ENCODE data around the gene CALCOCO2.
"Not testable (repeated sequence)": the region's sequence is repeated elsewhere in the genome, so short reads cannot be mapped to it uniquely, and the experiment has no call there.

Gene CALCOCO2

DNA sequence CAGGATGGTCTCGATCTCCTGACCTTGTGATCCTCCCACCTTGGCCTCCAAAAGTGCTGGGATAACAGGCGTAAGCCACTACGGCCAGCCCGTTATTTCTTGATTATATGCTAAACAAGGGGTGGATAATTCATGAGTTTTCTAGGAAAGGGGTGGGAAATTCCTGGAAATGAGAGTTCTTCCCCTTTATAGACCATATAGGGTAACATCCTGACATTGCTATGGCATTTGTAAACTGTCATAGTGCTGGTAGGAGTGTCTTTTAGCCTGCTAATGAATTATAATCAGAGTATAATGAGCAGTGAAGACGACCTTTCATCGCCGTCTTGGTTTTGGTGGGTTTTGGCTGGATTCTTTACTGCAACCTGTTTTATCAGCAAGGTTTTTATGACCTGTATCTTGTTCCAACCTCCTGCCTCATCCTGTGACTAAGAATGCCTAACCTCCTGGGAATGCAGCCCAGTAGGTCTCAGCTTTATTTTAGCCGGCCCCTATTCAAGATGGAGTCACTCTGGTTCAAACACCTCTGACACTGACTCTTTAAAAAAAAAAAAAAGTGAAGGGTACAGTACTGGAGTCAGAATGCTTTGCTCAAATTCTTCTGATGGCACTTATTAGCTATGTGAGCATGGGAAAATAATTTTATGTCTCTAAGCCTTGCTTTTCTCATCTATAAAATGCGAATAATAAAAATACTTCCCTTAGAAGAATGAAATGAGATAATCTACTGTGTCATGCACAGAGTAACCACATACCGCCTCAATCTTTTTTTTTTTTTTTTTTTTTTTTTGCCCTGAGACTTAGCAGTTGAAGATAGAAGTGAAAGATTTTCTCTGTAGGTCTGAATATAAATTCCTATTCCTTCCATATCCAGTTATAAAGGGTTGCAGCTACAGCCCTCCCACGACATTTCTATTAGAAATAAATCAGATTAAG lies 5.1 kb upstream of the CALCOCO2 start:
- no peak for DNase-seq

DNA sequence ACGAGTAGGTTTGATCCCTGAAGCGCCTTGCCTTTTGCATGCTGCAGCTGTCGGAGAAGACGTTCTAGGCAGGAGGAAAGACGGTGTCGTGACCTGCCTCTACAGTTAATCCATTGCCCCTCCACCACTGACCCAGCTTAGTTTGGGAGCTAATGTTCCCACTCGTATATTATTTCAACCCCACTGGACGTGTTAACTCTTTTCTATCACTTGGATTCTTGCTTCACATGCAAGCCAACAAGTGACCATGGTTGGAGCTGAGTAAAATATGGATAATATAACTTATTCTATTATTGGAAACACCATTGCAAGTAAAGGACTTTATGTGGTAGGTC lies 681 bp downstream of the CALCOCO2 start:
- no peak for DNase-seq

DNA sequence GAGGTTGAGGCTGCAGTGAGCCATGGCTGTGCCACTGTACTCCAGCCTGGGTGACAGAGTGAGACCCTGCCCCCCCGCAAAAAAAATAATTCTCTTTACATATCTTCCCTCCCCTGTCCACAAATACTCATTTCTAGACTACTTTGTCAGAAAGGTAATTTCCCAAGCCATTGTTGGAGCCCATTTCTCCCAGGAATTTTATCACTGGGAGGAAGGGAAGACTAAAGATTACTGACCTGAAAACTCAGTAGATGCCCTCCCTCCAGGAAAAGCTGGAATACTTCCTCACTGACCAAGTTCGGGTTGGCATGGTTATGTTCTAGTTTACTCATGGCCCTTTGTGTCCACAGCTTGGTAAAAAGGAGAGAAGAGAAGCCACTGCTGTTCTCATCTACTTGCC lies 4.1 kb downstream of the CALCOCO2 start:
- DNase-seq = no peak

DNA sequence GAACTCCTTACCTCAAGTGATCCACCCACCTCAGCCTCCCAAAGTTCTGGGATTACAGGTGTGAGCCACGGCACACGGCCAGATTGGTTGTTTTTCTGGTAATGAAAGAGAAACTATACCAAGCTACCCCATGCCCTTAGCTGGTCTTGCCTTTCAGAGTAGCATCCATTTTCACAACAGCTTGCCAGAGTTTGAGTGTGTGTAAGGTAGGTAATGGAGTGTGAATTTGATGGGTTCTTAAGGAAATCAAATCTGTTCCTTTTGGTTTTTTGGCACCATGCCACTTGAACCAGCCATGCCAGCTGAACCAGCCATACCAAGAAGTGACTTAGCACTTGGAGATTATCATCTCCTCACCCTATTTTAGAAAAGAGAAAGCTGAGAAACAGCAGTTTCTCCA lies 5.1 kb downstream of the CALCOCO2 start:
- no peak for DNase-seq

DNA sequence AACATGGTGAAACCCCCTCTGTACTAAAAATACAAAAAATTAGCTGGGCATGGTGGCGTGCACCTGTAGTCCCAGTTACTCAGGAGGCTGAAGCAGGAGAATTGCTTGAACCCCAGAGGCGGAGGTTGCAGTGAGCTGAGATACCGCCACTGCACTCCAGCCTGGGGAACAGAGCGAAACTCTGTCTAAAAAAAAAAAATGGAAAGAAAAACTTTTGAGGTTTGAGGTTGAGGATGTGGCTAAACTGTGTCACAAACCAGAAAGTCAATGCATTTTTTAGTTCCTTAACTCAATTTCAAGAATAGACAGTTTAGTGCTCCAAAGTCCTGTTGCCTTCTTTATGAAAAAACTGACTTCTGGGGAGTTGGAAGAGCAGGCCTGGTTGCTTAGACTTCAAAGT lies 6.6 kb downstream of the CALCOCO2 start:
- DNase-seq = peak; percentile 23 to 68 (median 38)

DNA sequence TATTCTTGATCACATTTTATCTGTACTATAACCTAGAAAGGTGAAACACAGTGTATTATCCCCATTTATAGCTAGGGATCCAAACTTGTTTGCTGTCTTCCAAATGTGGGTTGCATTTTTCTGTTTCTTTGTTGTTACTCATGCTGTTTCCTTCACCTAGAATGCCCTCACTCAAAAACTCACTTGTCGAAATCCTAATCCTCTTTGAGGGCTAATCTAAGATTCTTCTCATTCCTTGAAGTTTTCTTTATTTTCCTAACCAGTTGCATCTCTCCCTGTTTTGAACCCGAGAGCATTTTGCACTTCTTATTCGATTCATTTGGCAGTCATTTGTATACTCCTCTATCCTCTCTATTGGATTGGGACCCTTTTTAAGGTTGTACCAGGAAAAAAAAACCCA lies 9.6 kb downstream of the CALCOCO2 start:
- no peak for DNase-seq

DNA sequence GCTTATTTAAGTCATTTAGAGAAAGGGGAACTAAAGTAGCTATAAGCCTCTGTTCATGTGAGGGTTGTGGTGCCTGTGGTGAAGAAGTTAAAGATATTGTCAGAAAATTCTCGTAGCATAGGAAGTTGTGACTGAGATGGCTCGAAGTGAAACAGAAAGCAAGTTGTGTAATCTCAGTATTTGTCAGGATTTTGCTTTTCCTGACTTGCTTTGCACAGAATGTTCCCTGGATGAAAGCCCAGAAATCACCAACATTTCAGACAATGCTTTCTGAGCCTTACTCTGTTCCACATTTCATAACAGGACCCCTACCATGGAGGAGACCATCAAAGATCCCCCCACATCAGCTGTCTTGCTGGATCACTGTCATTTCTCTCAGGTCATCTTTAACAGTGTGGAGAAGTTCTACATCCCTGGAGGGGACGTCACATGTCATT lies 10.6 kb downstream of the CALCOCO2 start:
- DNase-seq = peak; percentile 66 to 90 (median 80)

DNA sequence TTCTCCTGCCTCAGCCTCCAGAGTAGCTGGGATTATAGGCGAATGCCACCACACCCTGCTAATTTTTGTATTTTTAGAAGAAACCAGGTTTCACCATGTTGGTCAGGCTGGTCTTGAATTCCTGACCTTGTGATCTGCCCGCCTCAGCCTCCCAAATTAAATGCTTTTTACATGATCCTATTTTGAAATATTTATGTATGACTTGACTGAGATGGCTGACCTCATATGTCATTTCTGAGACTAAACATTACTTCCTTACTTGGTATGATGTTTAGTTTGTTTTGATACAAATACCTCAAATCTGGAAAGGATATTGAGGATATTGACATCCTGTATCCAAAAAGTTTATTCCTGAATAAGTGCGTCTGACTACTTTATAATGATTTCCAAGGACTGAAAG lies 11.9 kb downstream of the CALCOCO2 start:
- no peak for DNase-seq

DNA sequence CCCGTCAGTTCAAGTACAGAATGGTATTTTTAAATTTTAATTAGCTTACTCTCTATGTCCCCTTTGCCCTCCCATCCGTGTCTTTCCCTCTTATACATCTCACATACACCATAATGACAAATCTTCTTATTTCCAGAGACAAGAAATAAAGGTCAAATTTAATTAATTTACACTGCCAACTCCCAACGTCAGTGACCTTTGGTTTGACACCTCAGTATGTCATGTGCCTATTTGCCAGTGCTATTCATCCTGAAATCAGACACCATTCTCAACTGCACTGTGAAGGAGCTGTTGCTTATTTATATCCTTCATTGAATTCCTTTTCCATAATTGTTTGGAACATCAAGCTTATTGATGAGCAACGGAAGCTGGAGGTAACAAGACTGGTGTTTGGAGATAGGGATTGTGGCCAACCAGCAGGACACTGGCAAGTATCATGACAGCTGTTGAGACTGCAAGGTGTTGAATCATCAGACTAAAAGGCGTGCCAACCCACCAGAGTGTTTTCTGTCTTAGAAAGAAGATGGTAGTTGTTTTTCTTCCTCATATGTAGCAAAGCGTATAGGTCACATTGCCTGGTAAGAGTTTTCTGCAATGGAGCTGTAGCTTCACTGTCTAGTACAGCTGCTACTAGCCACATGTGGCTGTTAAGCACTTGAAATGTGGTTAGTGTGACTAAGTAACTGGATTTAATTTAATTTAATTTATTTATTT lies 12.5 kb downstream of the CALCOCO2 start:
- DNase-seq = no peak

DNA sequence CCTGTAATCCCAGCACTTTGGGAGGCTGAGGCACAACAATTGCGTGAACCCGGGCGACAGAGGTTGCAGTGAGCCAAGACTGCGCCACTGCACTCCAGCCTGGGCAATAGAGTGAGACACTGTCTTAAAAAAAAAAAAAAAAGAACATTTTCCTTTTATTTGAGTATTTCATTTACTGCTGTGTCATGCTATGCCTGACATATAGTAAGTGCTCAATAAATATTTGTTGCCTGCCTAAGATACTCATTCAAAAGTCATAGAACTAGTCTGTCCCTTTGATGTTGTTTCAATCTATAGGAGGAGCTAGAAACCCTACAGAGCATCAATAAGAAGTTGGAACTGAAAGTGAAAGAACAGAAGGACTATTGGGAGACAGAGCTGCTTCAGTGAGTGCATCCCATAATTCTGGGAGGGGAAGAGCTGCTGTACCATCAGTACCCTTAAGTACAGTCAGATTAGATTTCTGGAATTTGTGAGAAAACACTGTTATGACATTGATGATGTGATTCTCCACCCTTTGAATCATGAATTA lies 20.0 kb downstream of the CALCOCO2 start:
- DNase-seq = no peak

DNA sequence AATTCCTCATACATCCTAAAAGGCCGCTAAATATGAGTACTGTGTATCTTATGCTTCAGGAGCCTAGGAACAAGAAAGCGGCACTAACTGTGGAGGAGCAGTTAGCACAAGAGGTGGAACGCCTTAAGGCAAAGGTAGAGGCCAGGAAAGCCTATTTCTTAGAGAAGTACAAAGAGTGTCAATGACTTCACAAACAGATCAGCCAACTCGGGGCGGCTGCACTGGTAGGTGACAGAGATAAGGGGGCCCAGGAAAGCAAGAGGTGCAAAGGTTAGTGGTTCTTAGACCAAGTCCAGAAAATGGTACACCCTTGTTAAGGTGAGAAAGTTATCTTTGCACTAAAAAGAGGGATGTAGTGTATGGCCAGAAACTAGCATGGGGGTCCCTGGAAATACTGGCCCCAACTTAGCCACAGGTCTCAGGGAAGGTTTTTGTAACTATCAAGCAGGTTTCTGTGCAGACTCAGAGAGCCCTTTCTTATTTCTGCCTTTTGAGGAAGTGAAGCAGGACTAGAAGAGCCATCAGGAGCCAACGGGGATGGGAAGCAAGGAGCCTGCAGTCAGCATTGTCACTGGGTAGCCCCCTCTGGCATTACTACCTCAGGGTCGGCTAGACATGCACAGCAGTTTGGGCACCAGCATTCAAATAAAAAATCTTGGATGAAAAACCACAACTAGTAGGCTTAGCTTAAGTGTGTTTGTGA lies 24.1 kb downstream of the CALCOCO2 start:
- no peak for DNase-seq

DNA sequence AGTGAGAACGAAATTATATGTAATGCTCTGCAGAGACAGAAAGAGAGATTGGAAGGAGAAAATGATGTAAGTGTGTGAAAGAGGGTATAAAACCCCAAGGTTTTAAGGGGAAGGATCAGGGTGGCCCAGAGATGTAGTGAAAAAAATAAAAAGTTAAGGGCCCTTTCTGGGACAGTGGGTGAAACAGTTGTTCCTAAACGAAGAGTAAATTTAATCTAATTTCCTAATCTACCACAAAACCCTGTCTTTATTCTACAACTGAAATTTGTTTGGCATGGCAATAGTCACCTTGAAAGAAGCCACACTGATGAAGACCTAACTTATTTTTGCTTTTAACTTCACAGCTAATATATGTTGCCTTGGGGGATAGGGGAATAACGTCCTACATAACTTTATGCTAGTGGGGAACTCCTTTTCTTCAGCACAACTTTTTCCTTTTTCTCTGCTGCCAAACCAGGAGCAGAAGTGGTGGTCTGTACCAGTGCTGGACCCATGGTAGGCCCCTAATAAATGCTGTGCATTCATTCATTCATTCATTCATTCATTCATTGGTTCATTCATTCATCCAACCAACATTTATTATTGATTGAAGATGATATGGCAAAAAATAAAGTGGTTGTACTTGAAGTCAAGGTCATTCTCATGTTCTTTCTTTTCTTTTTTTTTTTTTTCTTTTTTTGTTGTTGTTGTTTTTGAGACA lies 25.4 kb downstream of the CALCOCO2 start:
- DNase-seq = no peak

DNA sequence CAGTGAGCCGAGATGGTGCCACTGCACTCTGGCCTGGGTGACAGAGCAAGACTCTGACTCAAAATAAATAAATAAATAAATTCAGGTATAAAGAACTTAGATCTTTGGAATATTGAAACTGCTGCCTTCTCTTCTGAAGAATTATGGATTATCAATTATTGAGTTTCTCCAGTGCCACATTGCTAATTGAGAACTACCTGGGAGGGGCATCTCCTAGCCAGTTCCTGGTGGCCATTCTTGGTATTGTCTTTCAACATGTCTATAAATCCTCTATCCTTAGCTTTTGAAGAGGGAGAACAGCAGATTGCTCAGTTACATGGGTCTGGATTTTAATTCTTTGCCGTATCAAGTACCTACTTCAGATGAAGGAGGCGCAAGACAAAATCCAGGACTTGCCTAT lies 29.2 kb downstream of the CALCOCO2 start:
- no peak for DNase-seq

DNA sequence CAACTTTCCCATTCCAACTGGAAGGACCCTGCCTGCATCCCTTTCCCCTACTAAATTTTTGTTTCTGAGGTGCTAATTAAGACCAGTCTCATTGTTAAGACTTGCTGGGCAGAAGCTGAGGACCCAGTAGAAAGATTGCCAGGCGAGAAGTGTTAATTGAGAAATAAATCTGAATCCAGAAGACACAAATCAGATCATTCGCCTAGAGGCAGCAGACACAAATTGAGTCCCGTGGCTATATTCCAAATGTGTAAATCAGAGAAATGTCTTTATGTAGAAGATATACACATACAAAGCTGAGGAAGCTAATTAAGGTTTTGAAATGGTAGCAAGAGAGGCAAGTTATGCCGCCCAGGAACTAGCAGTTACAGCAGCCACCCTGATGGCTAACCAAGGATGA lies 29.6 kb downstream of the CALCOCO2 start:
- DNase-seq = no peak

DNA sequence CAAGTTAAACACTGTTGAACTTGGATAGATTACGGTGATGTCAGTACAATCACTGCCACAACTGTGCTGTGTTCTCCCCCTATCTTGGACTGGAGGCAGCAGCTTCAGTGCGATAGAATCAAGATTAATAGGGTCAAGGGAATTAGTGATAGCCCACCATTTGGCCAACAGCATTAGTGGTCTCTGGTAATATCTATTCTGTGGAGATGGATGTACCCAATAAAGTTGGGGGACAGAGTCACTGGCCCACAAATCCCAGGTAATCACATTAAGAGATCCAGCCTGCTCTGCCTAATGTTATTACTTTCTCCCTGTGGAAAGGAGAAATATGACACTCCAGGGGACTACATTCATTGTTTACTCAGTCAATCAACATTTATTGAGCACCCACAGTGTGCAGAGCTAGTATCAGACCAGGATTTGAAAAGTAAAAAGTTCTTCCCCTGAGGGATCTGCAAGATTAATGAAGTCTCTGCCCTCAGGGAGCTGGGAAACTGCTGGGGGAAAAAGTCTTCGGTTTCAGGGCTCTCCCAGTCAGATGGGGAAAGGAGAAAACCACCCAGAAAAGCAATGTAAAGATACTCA lies 38.2 kb downstream of the CALCOCO2 start:
- no peak for DNase-seq

DNA sequence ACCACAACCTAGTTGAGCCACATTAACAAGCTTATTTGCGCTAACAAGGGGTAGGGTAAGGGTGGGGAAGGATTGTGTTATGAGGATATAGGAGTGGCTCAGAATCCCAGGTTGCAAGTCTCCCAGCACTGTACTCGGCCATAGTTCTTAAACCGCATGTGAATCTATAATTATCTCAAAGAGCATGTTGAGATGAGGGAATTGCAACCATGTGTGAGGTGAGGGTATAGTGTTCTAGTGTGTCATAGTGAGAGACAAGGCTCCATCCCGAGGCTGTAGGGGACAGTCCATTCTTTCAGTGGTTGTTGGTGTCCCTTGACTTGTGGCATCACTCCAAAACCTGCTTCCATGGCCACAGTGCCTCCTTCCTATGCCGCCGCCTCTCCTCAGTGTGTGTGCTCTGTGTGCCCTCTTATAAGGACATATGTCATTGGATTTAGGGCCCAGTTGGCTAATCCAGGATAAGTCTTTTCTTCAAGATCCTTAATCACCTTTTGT lies 39.0 kb downstream of the CALCOCO2 start:
- no peak for DNase-seq

DNA sequence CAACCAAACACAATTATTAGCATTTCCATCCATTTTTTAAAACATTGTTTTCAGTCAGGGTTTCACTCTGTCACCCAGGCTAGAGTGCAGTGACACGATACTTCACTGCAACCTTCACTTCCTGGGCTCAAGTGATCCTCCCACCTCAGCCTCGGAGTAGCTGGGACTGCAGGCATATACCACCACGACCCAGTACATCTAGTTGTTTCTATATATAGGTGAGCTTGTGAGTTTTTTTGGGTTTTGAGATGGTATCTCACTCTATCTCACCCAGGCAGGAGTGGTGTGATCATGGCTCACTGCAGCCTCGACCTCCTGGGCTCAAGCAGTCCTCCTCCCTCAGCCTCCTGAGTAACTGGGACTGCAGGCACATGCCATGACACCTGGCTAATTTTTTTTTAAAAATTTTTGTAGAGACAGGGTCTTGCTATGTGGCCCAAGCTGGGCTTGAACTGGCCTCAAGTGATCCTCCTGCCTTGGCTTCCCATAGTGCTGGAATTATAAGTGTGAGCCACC lies 40.3 kb downstream of the CALCOCO2 start:
- no peak for DNase-seq

DNA sequence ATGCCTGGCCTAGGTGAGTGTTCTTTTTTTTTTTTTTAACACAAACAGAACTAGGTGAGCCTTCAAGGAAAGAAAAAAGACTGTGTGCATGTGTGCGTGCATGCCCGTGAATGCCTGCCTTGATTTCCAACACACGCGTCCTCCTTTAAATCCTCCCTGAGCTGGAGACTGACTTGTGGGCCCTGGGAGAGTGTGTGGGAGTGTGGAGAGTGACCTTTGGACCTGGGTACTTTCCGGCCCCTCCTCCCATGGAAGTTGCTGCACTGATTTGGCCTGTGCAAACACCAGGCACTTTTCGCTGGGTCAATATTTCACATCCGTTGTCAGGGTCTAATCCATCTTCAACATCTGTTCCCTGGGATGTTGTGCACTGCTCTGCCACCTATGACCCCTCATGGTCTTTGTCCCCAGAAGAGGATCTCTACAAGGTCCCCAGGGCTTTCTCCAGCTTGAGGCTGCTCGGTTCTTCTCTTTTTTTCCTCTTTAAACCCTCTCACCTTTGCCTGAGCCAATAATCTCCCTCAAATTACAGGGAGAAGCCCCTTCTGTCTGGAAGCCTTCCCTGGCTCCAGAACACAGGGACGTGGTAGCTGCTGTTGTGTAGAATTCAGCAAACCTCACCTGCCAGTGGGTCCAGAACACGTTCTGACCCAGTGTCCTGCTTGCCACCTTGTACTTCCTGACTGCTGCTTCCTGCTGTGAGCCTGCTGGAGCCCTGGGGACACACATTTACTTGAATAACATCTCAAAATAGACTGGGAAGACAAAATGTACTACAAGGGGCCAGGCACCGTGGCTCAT lies 40.9 kb downstream of the CALCOCO2 start:
- DNase-seq = no peak

DNA sequence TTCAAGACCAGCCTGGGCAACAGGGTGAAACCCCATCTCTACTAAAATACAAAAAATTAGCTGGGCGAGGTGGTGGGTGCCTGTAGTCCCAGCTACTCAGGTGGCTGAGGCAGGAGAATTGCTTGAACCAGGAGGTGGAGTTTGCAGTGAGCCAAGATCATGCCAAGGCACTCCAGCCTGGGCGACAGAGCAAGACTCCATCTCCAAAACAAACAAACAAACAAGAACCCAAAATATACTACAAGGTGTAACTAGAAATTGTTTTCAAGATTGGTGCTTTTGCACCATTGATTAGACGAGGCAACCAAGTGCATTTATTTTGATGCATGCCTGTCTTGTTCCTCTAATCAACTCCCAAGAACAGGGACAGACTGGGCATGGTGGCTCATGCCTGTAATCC lies 41.6 kb downstream of the CALCOCO2 start:
- not testable (repeated sequence) for DNase-seq

DNA sequence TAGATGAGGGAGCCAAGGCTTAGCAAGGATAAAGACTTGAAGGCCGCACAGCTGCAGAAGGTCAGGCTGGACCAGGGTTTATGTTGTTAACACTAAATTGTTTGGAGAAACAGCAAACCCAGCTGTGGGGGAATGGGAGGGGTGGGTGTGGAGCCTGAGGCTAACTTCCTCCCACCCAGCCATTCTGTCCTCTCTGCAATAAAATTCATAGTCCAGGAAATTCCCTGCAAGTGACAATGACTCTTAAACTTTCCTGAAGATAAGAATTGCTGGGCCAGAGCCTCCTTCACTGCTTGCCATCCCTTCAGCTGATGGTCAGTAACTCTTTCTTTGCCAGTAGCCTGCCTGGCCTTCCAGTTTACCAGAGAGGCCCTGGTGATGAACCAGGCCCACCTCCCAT lies 42.4 kb downstream of the CALCOCO2 start:
- peak in 1 of 4 experiments; percentile 9 for DNase-seq

Measured in suppressor macrophage (primary cell).